IgD-negative memory B cell (primary cell): ENCODE results near the gene CHST8. TPM values are rescaled to one million over a fixed set of nuclear protein-coding genes. Genes with fewer than 3 reads are reported as not detected.
A peak's percentile ranks its signal among the peaks of the same experiment; 100 is the strongest.
"Not testable (repeated sequence)": the region's sequence is repeated elsewhere in the genome, so short reads cannot be mapped to it uniquely, and the experiment has no call there.

Experiments used
- H3K27ac Mint-ChIP-seq, 3 donors: one replicate each; pipeline ENCODE4 v1.8.0; 2020 to 2022; ENCODE audit warnings: mild to moderate bottlenecking in 3 of 3, mixed read lengths in 3 of 3, moderate library complexity in 1 of 3
- H3K27me3 Mint-ChIP-seq: one replicate; pipeline ENCODE4 v1.8.0; 2021; ENCODE audit warnings: mixed read lengths
- H3K36me3 Mint-ChIP-seq: one replicate; pipeline ENCODE4 v1.8.0; 2020; ENCODE audit warnings: mild to moderate bottlenecking, mixed read lengths
- H3K4me1 Mint-ChIP-seq, 3 donors: one replicate each; pipeline ENCODE4 v1.8.0; 2020 to 2022; ENCODE audit warnings: mixed read lengths in 3 of 3, mild to moderate bottlenecking in 1 of 3
- H3K4me3 Mint-ChIP-seq, 4 donors: one replicate each; pipeline ENCODE4 v1.8.0; 2020 to 2022; ENCODE audit warnings: mild to moderate bottlenecking in 4 of 4, mixed read lengths in 4 of 4, moderate library complexity in 3 of 4
- H3K9me3 Mint-ChIP-seq, 3 donors: one replicate each; pipeline ENCODE4 v1.8.0; 2020 to 2021; ENCODE audit warnings: mixed read lengths in 3 of 3, mild to moderate bottlenecking in 1 of 3
- polyA plus RNA-seq: library from polyadenylated mRNA; unstranded; fragments of 300-500 nt; fragmentation: Illumina TruSeq; gene quantifications from one replicate; pipeline ENCODE4 v1.2.3, GENCODE V29; 2021

The CHST8 gene
- polyA plus RNA-seq, 1 donor from 2014 or later, result not detected

GRCh38 chr19:33813391-33814101, 191.8 kb downstream of the CHST8 start:
- Mint-ChIP-seq H3K4me3 (no peak overlapping the region), H3K27ac (no peak overlapping the region), H3K27me3 (no peaks in the 10 kb centered on the region), H3K36me3 (no peaks in the 10 kb centered on the region), H3K9me3 (no peaks in the 10 kb centered on the region), H3K4me1 (peaks cover 0 to under 1% (median 0%) of the 10 kb centered on the region in 3 donors)

- no peak overlapping the region for H3K4me3 Mint-ChIP-seq
- no peaks in the 10 kb centered on the region for H3K36me3 Mint-ChIP-seq
- no peak overlapping the region for H3K27ac Mint-ChIP-seq
- H3K27me3 Mint-ChIP-seq, result peaks cover 5% of the 10 kb centered on the region
- H3K9me3 Mint-ChIP-seq, result no peaks in the 10 kb centered on the region
- peaks cover 4 to 6% (median 6%) of the 10 kb centered on the region in 3 donors for H3K4me1 Mint-ChIP-seq
Observed at GRCh38 chr19:33814181-33815165, 192.7 kb downstream of the CHST8 start.

GRCh38 chr19:33815380-33816340, 193.9 kb downstream of the CHST8 start:
- Mint-ChIP-seq H3K27ac (no peak overlapping the region), H3K4me1 (peaks cover 4 to 8% (median 7%) of the 10 kb centered on the region in 3 donors), H3K4me3 (no peak overlapping the region), H3K36me3 (no peaks in the 10 kb centered on the region), H3K27me3 (peaks cover 6% of the 10 kb centered on the region), H3K9me3 (no peaks in the 10 kb centered on the region)

- H3K27ac Mint-ChIP-seq, result no peak overlapping the region
- no peaks in the 10 kb centered on the region for H3K9me3 Mint-ChIP-seq
- H3K27me3 Mint-ChIP-seq, result peaks cover 9% of the 10 kb centered on the region
- no peaks in the 10 kb centered on the region for H3K36me3 Mint-ChIP-seq
- peak overlapping the region in 2 of 4 donors; percentile 55 to 76 for H3K4me3 Mint-ChIP-seq
- peaks cover 4 to 11% (median 7%) of the 10 kb centered on the region in 3 donors for H3K4me1 Mint-ChIP-seq
Observed at GRCh38 chr19:33818411-33818810, 196.7 kb downstream of the CHST8 start.

GRCh38 chr19:33819078-33819477, 197.3 kb downstream of the CHST8 start:
- H3K27me3 Mint-ChIP-seq, result peaks cover 12% of the 10 kb centered on the region
- peaks cover 4 to 11% (median 7%) of the 10 kb centered on the region in 3 donors for H3K4me1 Mint-ChIP-seq
- H3K9me3 Mint-ChIP-seq, H3K36me3 Mint-ChIP-seq: not testable (repeated sequence)
- H3K4me3 Mint-ChIP-seq, result peak overlapping the region; percentile 41 to 89 (median 70)
- peak overlapping the region in 1 of 3 donors; percentile 54 for H3K27ac Mint-ChIP-seq

GRCh38 chr19:33819506-33819879, 197.7 kb downstream of the CHST8 start:
- Mint-ChIP-seq H3K9me3 (no peaks in the 10 kb centered on the region), H3K27me3 (peaks cover 12% of the 10 kb centered on the region), H3K36me3 (no peaks in the 10 kb centered on the region), H3K27ac (peak overlapping the region in 1 of 3 donors; percentile 54), H3K4me3 (peak overlapping the region; percentile 41 to 89 (median 70)), H3K4me1 (peaks cover 4 to 11% (median 7%) of the 10 kb centered on the region in 3 donors)

- no peaks in the 10 kb centered on the region for H3K36me3 Mint-ChIP-seq
- H3K4me3 Mint-ChIP-seq, result peak overlapping the region; percentile 41 to 83 (median 73)
- H3K9me3 Mint-ChIP-seq, result no peaks in the 10 kb centered on the region
- H3K27ac Mint-ChIP-seq, result no peak overlapping the region
- peaks cover 12% of the 10 kb centered on the region for H3K27me3 Mint-ChIP-seq
- peaks cover 4 to 11% (median 7%) of the 10 kb centered on the region in 3 donors for H3K4me1 Mint-ChIP-seq
Observed at GRCh38 chr19:33819880-33820781, 198.4 kb downstream of the CHST8 start.

GRCh38 chr19:33821871-33822270, 200.1 kb downstream of the CHST8 start:
- no peak overlapping the region for H3K27ac Mint-ChIP-seq
- peaks cover 12% of the 10 kb centered on the region for H3K27me3 Mint-ChIP-seq
- H3K36me3 Mint-ChIP-seq, result peaks cover 2% of the 10 kb centered on the region
- H3K9me3 Mint-ChIP-seq, result no peaks in the 10 kb centered on the region
- H3K4me1 Mint-ChIP-seq, result peaks cover 4 to 11% (median 7%) of the 10 kb centered on the region in 3 donors
- peak overlapping the region in 1 of 4 donors; percentile 26 for H3K4me3 Mint-ChIP-seq

Other genes starting within 250 kb of the CHST8 start
- gene CEBPG, start 248.2 kb upstream of the CHST8 start, polyA plus RNA-seq, result 15.2 TPM
- 91.1 TPM for gene PEPD, start 100.2 kb upstream of the CHST8 start, polyA plus RNA-seq
- gene KCTD15, start 174.9 kb downstream of the CHST8 start, polyA plus RNA-seq, result not detected